K562 (cell line): ENCODE measurements around the gene RPUSD1. TPM values are rescaled to one million over a fixed set of nuclear protein-coding genes. Genes with fewer than 3 reads are reported as not detected.

Experiments used
- C11orf30 ChIP-seq: fragments of 450-650 bp; IDR thresholded peaks from 2 replicates; pipeline ENCODE4 v1.6.1; 2016; ENCODE audit warnings: low read depth, mild to moderate bottlenecking
- E2F8 ChIP-seq: fragments of 450-650 bp; IDR thresholded peaks from 2 replicates; pipeline ENCODE4 v1.7.1; 2018; ENCODE audit warnings: mild to moderate bottlenecking, low read depth; ENCODE audit not compliant: partially characterized antibody
- ELF2 ChIP-seq: fragments of 250-450 bp; sonication (Bioruptor Pico); IDR thresholded peaks from 2 replicates; pipeline ENCODE4 v1.5.0; 2021; ENCODE audit warnings: mild to moderate bottlenecking
- ETV5 ChIP-seq: sonication (generic); formaldehyde crosslinking; IDR thresholded peaks from 2 replicates; pipeline ENCODE4 v1.4.0; 2020; ENCODE audit warnings: low read depth, mild to moderate bottlenecking, missing genetic modification reagents
- KDM2B ChIP-seq: fragments of 250-450 bp; sonication (Bioruptor Pico); IDR thresholded peaks from 2 replicates; pipeline ENCODE4 v1.8.0; 2021; ENCODE audit warnings: mild to moderate bottlenecking, moderate library complexity
- YBX1 ChIP-seq: fragments of 450-650 bp; IDR thresholded peaks from 2 replicates; pipeline ENCODE4 v1.7.1; 2016; ENCODE audit warnings: mild to moderate bottlenecking
- YY1 ChIP-seq, 3 experiments: IDR thresholded peaks; 2 replicates each; pipeline ENCODE4 v1.6.1; 2011; ENCODE audit warnings: low read length in 2 of 3, mild to moderate bottlenecking in 2 of 3, moderate library complexity in 2 of 3, borderline replicate concordance in 1 of 3, control low read depth in 1 of 3, low read depth in 1 of 3; ENCODE audit not compliant: insufficient read depth in 3 of 3, insufficient replicate concordance in 2 of 3, control insufficient read depth in 1 of 3, insufficient read length in 1 of 3; ENCODE audit errors: extremely low read depth in 1 of 3
- ZBTB40 ChIP-seq, 2 experiments: fragments of 450-650 bp in 1 of 2; sonication (generic) in 1 of 2; formaldehyde crosslinking in 1 of 2; IDR thresholded peaks; 2 replicates each; pipeline versions ENCODE4 v1.7.1 to v1.9.0; 2016 to 2022; ENCODE audit warnings: inconsistent platforms in 1 of 2, mild to moderate bottlenecking in 1 of 2, missing genetic modification reagents in 1 of 2
- ZNF280A ChIP-seq: fragments of 450-650 bp; IDR thresholded peaks from 2 replicates; pipeline ENCODE4 v1.6.1; 2018; ENCODE audit warnings: mild to moderate bottlenecking, low read depth; ENCODE audit not compliant: partially characterized antibody
- ZNF347 ChIP-seq: fragments of 450-650 bp; formaldehyde crosslinking; IDR thresholded peaks from 2 replicates; pipeline ENCODE4 v1.4.0; 2020; ENCODE audit warnings: low read depth, mild to moderate bottlenecking, moderate library complexity
- ZNF41 ChIP-seq: fragments of 250-450 bp; sonication (Bioruptor Pico); conservative IDR thresholded peaks from 2 replicates; pipeline ENCODE4 v1.4.0; 2020; ENCODE audit warnings: mild to moderate bottlenecking
- ZNF699 ChIP-seq: fragments of 250-450 bp; sonication (Bioruptor Pico); IDR thresholded peaks from 2 replicates; pipeline ENCODE4 v1.8.0; 2021; ENCODE audit warnings: mild to moderate bottlenecking, moderate library complexity; ENCODE audit not compliant: insufficient replicate concordance
- polyA plus RNA-seq, 8 experiments: library from polyadenylated mRNA; depleted of rRNA in 4 of 8; stranded (reverse) in 5 of 8; unstranded in 3 of 8; fragments of >200 nt; fragmentation: Nextera tagmentation in 2 of 8; fragmentation: Illumina TruSeq in 1 of 8; extraction: Ambion mirVana in 2 of 8; extraction: Trizol in 1 of 8; gene quantifications; 2 replicates each; pipeline versions ENCODE4 v1.2.1 to v1.2.3, GENCODE V29; 2011 to 2014; ENCODE audit warnings: inconsistent platforms in 1 of 8, missing spikeins in 1 of 8
- total RNA-seq, 7 experiments: library from RNA; depleted of rRNA in 6 of 7; stranded (reverse); fragments of >200 nt in 6 of 7; fragmentation: Illumina TruSeq in 2 of 7; extraction: Trizol in 2 of 7; gene quantifications; 2 replicates each; pipeline versions ENCODE4 v1.2.1 to v1.2.3, GENCODE V29; 2011 to 2021; ENCODE audit warnings: low replicate concordance in 1 of 7

Gene RPUSD1
- total and polyA plus RNA-seq, 9 of the 15 experiments (the other 6 are each of a cell fraction or from before 2014, with no cell fraction given), result 0.45 to 56.6 (median 12.0) TPM

GRCh38 chr16:740764-741505, 47.2 kb downstream of the RPUSD1 start, which contains the start of gene CIAO3 (continued):
- TF ChIP-seq ZBTB40 (IDR thresholded peaks at IDR 0.05), result peak; percentile 42; the same call in 1 of the 2 replicates
- no peak for TF ChIP-seq ZBTB40 (CRISPR knock-in tag; IDR thresholded peaks at IDR 0.05)
- peak; percentile 88 for TF ChIP-seq C11orf30
- no peak for TF ChIP-seq ZNF280A
- TF ChIP-seq YY1 (IDR thresholded peaks at IDR 0.05; ENCODE audit: borderline replicate concordance in 1 of 3, control insufficient read depth in 1 of 3, extremely low read depth in 1 of 3, insufficient read depth in 3 of 3, insufficient read length in 1 of 3, insufficient replicate concordance in 2 of 3, low read depth in 1 of 3, low read length in 2 of 3), result peak; percentile 79 to 96 (median 93)
- TF ChIP-seq ELF2 (CRISPR knock-in tag), result peak; percentile 100
- peak; percentile 99 for TF ChIP-seq E2F8
- TF ChIP-seq ZNF41 (CRISPR knock-in tag), result no peak
- TF ChIP-seq ZNF347, result no peak
- TF ChIP-seq ZNF699 (CRISPR knock-in tag), result no peak
- 0 out of 2 replicates have a peak, but pooled peaks have one; percentile 56 for TF ChIP-seq ETV5 (CRISPR knock-in tag)
- no peak for TF ChIP-seq YBX1
- TF ChIP-seq KDM2B (CRISPR knock-in tag), result 0 out of 2 replicates have a peak, but pooled peaks have one; percentile 10
